Osteoblast (primary cell): ENCODE results near the gene DNAH6. TPM values are rescaled to one million over a fixed set of nuclear protein-coding genes. Genes with fewer than 3 reads are reported as not detected.
A peak's percentile ranks its signal among the peaks of the same experiment; 100 is the strongest.
"Not testable (repeated sequence)": the region's sequence is repeated elsewhere in the genome, so short reads cannot be mapped to it uniquely, and the experiment has no call there.

Experiments used
- DNase-seq: peaks from one replicate; pipeline ENCODE4 v3.0.0; 2011; ENCODE audit warnings: low spot score, mixed read lengths; ENCODE audit not compliant: insufficient read length; ENCODE audit errors: missing footprints
- H2AFZ ChIP-seq: 2 replicates; pipeline ENCODE4 v1.6.0; 2011; ENCODE audit warnings: mild to moderate bottlenecking, low read length
- H3K27ac ChIP-seq: 2 replicates; pipeline ENCODE4 v1.5.1; 2011; ENCODE audit warnings: mild to moderate bottlenecking, low read depth, low read length, moderate library complexity
- H3K27me3 ChIP-seq: 2 replicates; pipeline ENCODE4 v1.6.0; 2012; ENCODE audit warnings: mild to moderate bottlenecking, control low read depth, inconsistent platforms, low read length, moderate library complexity; ENCODE audit not compliant: insufficient read depth
- H3K36me3 ChIP-seq: 2 replicates; pipeline ENCODE4 v1.5.1; 2011; ENCODE audit warnings: mild to moderate bottlenecking, low read length, control low read depth, moderate library complexity; ENCODE audit not compliant: insufficient read depth
- H3K4me1 ChIP-seq: 2 replicates; pipeline ENCODE4 v1.5.1; 2011; ENCODE audit warnings: mild to moderate bottlenecking, low read length, control low read depth, moderate library complexity; ENCODE audit not compliant: insufficient read depth
- H3K4me2 ChIP-seq: 2 replicates; pipeline ENCODE4 v1.6.0; 2011; ENCODE audit warnings: mild to moderate bottlenecking, low read length; ENCODE audit not compliant: insufficient read depth
- H3K4me3 ChIP-seq: fragments of 200-600 bp; sonication (generic); 3 replicates; pipeline ENCODE4 v1.5.1; 2012; ENCODE audit warnings: mild to moderate bottlenecking, low read length, inconsistent platforms; ENCODE audit not compliant: insufficient read depth
- H3K79me2 ChIP-seq: 2 replicates; pipeline ENCODE4 v1.6.0; 2012; ENCODE audit warnings: mild to moderate bottlenecking, low read length, control low read depth, inconsistent platforms; ENCODE audit not compliant: insufficient read depth
- H3K9me3 ChIP-seq: 2 replicates; pipeline ENCODE4 v1.5.1; 2011; ENCODE audit warnings: low read depth, low read length, control low read depth
- H4K20me1 ChIP-seq: 2 replicates; pipeline ENCODE4 v1.6.0; 2012; ENCODE audit warnings: mild to moderate bottlenecking, low read length, control low read depth; ENCODE audit not compliant: insufficient read depth
- CTCF ChIP-seq: IDR thresholded peaks from 2 replicates; pipeline ENCODE4 v1.5.1; 2011; ENCODE audit warnings: mild to moderate bottlenecking, low read depth, low read length, moderate library complexity; ENCODE audit errors: extremely low read depth
- total RNA-seq: library from RNA; depleted of rRNA; stranded (reverse); fragments of >200 nt; gene quantifications from 2 replicates; pipeline ENCODE4 v1.2.3, GENCODE V29; 2012

DNAH6 gene
- total RNA-seq, 1 donor, result 0.36 TPM

- no peak for TF ChIP-seq CTCF
- Histone ChIP-seq H3K27ac (no peak overlapping the region), H3K27me3 (peaks cover 10% of the 10 kb centered on the region), H4K20me1 (no peaks in the 10 kb centered on the region), H3K36me3 (no peaks in the 10 kb centered on the region), H3K79me2 (no peaks in the 10 kb centered on the region), H3K4me2 (no peak overlapping the region), H2AFZ (no peak overlapping the region), H3K4me3 (no peak overlapping the region), H3K9me3 (no peaks in the 10 kb centered on the region), H3K4me1 (peaks cover 9% of the 10 kb centered on the region)
- no peak for DNase-seq
These were observed 18.0 kb upstream of the DNAH6 start for GRCh38 chr2:84498150-84498799.

GRCh38 chr2:84511024-84511423 is 5.3 kb upstream of the DNAH6 start:
- not testable (repeated sequence) for H3K27ac ChIP-seq, H3K4me3 ChIP-seq, H4K20me1 ChIP-seq, H3K4me2 ChIP-seq, H3K27me3 ChIP-seq, DNase-seq, H3K36me3 ChIP-seq, H3K79me2 ChIP-seq, H3K4me1 ChIP-seq, H2AFZ ChIP-seq, H3K9me3 ChIP-seq

GRCh38 chr2:84515788-84516187 is 510 bp upstream of the DNAH6 start:
- Histone ChIP-seq H2AFZ (peak overlapping the region; percentile 80), H3K4me2 (peak overlapping the region; percentile 92), H3K27ac (peak overlapping the region; percentile 74)

GRCh38 chr2:84519332-84519957 is 3.1 kb downstream of the DNAH6 start:
- TF ChIP-seq CTCF, result no peak
- no peaks in the 10 kb centered on the region for H3K36me3 ChIP-seq
- no peak overlapping the region for H3K4me3 ChIP-seq
- no peaks in the 10 kb centered on the region for H4K20me1 ChIP-seq
- no peaks in the 10 kb centered on the region for H3K9me3 ChIP-seq
- no peak overlapping the region for H3K27ac ChIP-seq
- no peaks in the 10 kb centered on the region for H3K79me2 ChIP-seq
- no peak for DNase-seq
- H3K27me3 ChIP-seq, result no peaks in the 10 kb centered on the region
- no peak overlapping the region for H2AFZ ChIP-seq
- peaks cover 2% of the 10 kb centered on the region for H3K4me1 ChIP-seq
- H3K4me2 ChIP-seq, result no peak overlapping the region

More at GRCh38 chr2:84515788-84516187, 510 bp upstream of the DNAH6 start:
- TF ChIP-seq CTCF, result no peak
- no peaks in the 10 kb centered on the region for H4K20me1 ChIP-seq
- H3K4me1 ChIP-seq, result peaks cover 2% of the 10 kb centered on the region
- no peaks in the 10 kb centered on the region for H3K27me3 ChIP-seq
- DNase-seq, result no peak
- H3K79me2 ChIP-seq, result no peaks in the 10 kb centered on the region
- no peaks in the 10 kb centered on the region for H3K36me3 ChIP-seq
- H3K9me3 ChIP-seq, result no peaks in the 10 kb centered on the region
- peak overlapping the region; percentile 74 for H3K4me3 ChIP-seq
